Measurements from ENCODE around the gene MTUS2.

Gene MTUS2

GRCh38 chr13:29524641-29525040 lies 704.5 kb downstream of the MTUS2 start:
- no peak for DNase-seq (ENCODE audit: low read depth in 1 of 2, low spot score in 1 of 2)
- H3K4me3 ChIP-seq (replicated peaks; ENCODE audit: insufficient read depth, low read length) = no peak overlapping the region
- no peak overlapping the region for H3K27ac ChIP-seq (replicated peaks)
- H3K27me3 ChIP-seq (ENCODE audit: insufficient read depth, poor library complexity, severe bottlenecking) = no peaks in the 10 kb centered on the region
- TF ChIP-seq GABPA (IDR thresholded peaks at IDR 0.05; ENCODE audit: low read depth) (no peak), CTCF (IDR thresholded peaks at IDR 0.05; ENCODE audit: insufficient read depth, low read length) (no peak), POLR2AphosphoS5 (IDR thresholded peaks at IDR 0.05; ENCODE audit: low read depth) (no peak), REST (IDR thresholded peaks at IDR 0.05; ENCODE audit: insufficient replicate concordance, low read depth) (no peak), SPI1 (IDR thresholded peaks at IDR 0.05; ENCODE audit: borderline replicate concordance, low read depth) (no peak)

- TF ChIP-seq SPI1 (IDR thresholded peaks at IDR 0.05; ENCODE audit: borderline replicate concordance, low read depth) = no peak
- no peak for TF ChIP-seq GABPA (IDR thresholded peaks at IDR 0.05; ENCODE audit: low read depth)
- TF ChIP-seq CTCF (IDR thresholded peaks at IDR 0.05; ENCODE audit: insufficient read depth, low read length) = no peak
- TF ChIP-seq POLR2AphosphoS5 (IDR thresholded peaks at IDR 0.05; ENCODE audit: low read depth) = no peak
- TF ChIP-seq REST (IDR thresholded peaks at IDR 0.05; ENCODE audit: insufficient replicate concordance, low read depth) = no peak
- no peak for DNase-seq (ENCODE audit: low read depth in 1 of 2, low spot score in 1 of 2)
- H3K4me3 ChIP-seq (replicated peaks; ENCODE audit: insufficient read depth, low read length) = no peak overlapping the region
- H3K27ac ChIP-seq (replicated peaks) = no peak overlapping the region
- H3K27me3 ChIP-seq (ENCODE audit: insufficient read depth, poor library complexity, severe bottlenecking) = no peaks in the 10 kb centered on the region
Observed at GRCh38 chr13:29525757-29526156, 705.6 kb downstream of the MTUS2 start.

DNA sequence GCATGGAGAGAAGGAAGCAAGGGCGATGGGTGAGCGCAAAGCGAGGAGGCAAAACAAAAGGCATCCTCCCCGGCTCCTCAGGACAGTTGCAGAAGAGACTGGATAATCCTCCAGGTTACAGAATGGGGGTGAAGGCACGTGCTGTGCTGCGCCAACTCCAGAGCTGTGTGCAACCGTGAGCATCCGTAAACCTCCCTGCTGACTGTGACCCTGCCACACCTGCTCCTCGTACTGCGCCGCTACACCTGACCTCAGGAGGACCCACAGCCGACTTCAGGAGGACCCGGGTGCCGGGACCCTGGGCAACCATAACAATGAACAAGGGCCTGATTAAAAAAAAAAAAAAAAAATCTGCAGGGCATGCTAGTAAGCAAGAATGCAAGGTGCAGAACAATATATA lies 706.6 kb downstream of the MTUS2 start:
- Histone ChIP-seq H3K4me3 (replicated peaks; ENCODE audit: insufficient read depth, low read length) (no peak overlapping the region), H3K27ac (replicated peaks) (no peak overlapping the region), H3K27me3 (ENCODE audit: insufficient read depth, poor library complexity, severe bottlenecking) (no peaks in the 10 kb centered on the region)
- no peak for DNase-seq (ENCODE audit: low read depth in 1 of 2, low spot score in 1 of 2)
- TF ChIP-seq SPI1 (IDR thresholded peaks at IDR 0.05; ENCODE audit: borderline replicate concordance, low read depth) (no peak), GABPA (IDR thresholded peaks at IDR 0.05; ENCODE audit: low read depth) (no peak), REST (IDR thresholded peaks at IDR 0.05; ENCODE audit: insufficient replicate concordance, low read depth) (no peak), POLR2AphosphoS5 (IDR thresholded peaks at IDR 0.05; ENCODE audit: low read depth) (no peak), CTCF (IDR thresholded peaks at IDR 0.05; ENCODE audit: insufficient read depth, low read length) (no peak)

Measured in HL-60 (cell line).